ENCODE results near the gene ARHGAP6.

The ARHGAP6 gene

DNA sequence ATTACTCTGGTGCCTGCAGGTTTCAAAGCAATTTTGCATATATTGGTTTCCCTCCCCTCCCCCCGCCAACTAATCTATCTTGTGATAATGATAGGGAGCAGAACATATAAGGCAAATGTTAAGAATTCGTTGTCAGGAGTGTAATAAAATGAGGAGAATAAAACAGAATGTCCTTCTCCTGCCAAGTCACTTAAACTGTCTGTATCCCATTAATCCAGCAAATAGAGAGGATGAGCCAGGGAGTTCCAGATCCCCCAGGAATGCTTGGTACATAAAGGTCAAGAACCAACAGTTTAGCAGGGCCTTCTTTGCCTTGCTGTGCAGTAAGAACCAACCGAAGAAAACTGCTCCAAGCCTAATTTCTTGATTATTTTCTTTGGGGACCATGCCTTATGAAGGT lies 231.1 kb downstream of the ARHGAP6 start:
- Histone ChIP-seq H3K27ac (ENCODE audit: insufficient read depth, low read depth, low read length, poor library complexity, severe bottlenecking) (no peak overlapping the region), H3K36me3 (ENCODE audit: control insufficient read depth, insufficient read depth, low read length) (no peaks in the 10 kb centered on the region), H3K27me3 (ENCODE audit: control insufficient read depth, insufficient read depth, low read length, poor library complexity, severe bottlenecking) (no peaks in the 10 kb centered on the region), H3K4me1 (ENCODE audit: control insufficient read depth, insufficient read depth, low read length) (no peaks in the 10 kb centered on the region), H3K4me3 (ENCODE audit: insufficient read depth, low read depth, low read length) (no peak overlapping the region), H3K9me3 (ENCODE audit: control insufficient read depth, low read length) (no peaks in the 10 kb centered on the region)
- 90 to 97% methylated on average over 1 of the region's 3 CpGs for WGBS, 2 experiments

DNA sequence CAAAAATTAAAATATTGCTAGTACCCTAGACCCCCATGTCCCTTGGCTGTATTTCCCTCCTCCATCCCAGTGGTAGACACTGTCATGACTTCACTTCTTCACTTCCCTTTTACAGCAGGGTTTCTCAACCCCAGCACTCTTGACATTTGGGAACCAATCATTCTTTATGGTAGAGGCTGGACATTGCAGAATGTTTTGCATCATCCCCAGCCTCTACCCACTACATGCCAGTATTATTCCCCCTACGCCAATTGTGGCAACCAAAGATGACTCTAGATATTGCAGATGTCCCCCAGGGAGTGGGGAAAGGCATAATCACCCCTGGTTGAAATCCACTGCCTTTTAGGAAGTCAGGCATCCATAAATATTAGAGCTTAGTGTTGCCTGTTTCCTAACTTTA lies 233.9 kb downstream of the ARHGAP6 start:
- H3K36me3 ChIP-seq (ENCODE audit: control insufficient read depth, insufficient read depth, low read length) = no peaks in the 10 kb centered on the region
- peaks cover 20% of the 10 kb centered on the region for H3K27me3 ChIP-seq (ENCODE audit: control insufficient read depth, insufficient read depth, low read length, poor library complexity, severe bottlenecking)
- H3K4me3 ChIP-seq (ENCODE audit: insufficient read depth, low read depth, low read length) = no peak overlapping the region
- WGBS, 2 experiments = 100% methylated on average over 1 of the region's 1 CpG
- H3K27ac ChIP-seq (ENCODE audit: insufficient read depth, low read depth, low read length, poor library complexity, severe bottlenecking) = no peak overlapping the region
- no peaks in the 10 kb centered on the region for H3K9me3 ChIP-seq (ENCODE audit: control insufficient read depth, low read length)
- H3K4me1 ChIP-seq (ENCODE audit: control insufficient read depth, insufficient read depth, low read length) = no peaks in the 10 kb centered on the region

DNA sequence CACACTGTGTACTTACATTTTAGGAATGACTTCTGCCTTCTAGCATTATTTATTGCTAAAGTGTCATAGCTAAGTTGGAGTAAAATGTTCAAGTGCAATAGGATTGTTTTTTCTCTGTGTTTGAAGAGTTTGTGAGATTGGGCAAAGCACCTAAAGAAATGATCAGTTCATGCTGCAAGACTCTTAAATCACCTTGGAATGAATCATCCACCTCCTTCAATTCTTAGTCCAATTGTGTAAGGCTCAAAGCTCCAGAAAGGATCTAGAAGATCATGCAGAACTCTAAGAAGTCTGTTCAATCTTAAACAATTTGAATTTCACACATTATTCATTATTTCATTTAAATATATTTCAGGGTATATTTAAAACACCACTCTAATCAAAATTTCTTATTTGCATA lies 235.4 kb downstream of the ARHGAP6 start:
- no peaks in the 10 kb centered on the region for H3K9me3 ChIP-seq (ENCODE audit: control insufficient read depth, low read length)
- H3K27me3 ChIP-seq (ENCODE audit: control insufficient read depth, insufficient read depth, low read length, poor library complexity, severe bottlenecking) = peaks cover 29% of the 10 kb centered on the region
- H3K4me3 ChIP-seq (ENCODE audit: insufficient read depth, low read depth, low read length) = no peak overlapping the region
- H3K36me3 ChIP-seq (ENCODE audit: control insufficient read depth, insufficient read depth, low read length) = no peaks in the 10 kb centered on the region
- H3K4me1 ChIP-seq (ENCODE audit: control insufficient read depth, insufficient read depth, low read length) = no peaks in the 10 kb centered on the region
- no peak overlapping the region for H3K27ac ChIP-seq (ENCODE audit: insufficient read depth, low read depth, low read length, poor library complexity, severe bottlenecking)

DNA sequence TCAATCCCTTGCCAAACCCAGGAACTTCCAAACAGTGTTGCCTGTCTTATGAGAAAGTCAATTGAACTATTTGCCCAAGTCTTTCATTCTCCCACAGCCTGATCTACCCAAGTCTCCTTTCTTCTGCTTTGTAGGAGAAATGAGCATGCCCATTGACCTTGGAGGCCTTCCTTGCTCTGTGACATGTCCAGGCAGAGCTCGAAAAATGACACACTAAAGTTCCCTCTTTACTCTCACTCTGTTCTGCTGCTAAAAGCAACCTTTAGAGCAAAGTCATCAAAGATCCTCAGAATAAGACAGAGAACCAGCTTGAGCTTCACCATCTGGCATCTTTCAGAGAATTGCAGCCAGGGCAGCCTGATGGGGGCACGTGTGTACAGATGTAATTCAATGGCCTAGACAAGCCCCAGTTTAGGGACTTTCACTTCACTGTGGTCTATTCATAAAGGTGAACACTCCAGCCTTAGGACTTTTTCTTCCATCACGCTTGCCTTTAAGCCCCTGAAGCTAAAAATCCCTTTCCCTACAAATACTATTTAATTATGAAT lies 236.1 kb downstream of the ARHGAP6 start:
- Histone ChIP-seq H3K9me3 (ENCODE audit: control insufficient read depth, low read length) (no peaks in the 10 kb centered on the region), H3K4me1 (ENCODE audit: control insufficient read depth, insufficient read depth, low read length) (no peaks in the 10 kb centered on the region), H3K27ac (ENCODE audit: insufficient read depth, low read depth, low read length, poor library complexity, severe bottlenecking) (no peak overlapping the region), H3K36me3 (ENCODE audit: control insufficient read depth, insufficient read depth, low read length) (no peaks in the 10 kb centered on the region), H3K27me3 (ENCODE audit: control insufficient read depth, insufficient read depth, low read length, poor library complexity, severe bottlenecking) (peaks cover 29% of the 10 kb centered on the region), H3K4me3 (ENCODE audit: insufficient read depth, low read depth, low read length) (no peak overlapping the region)
- 68 to 95% methylated on average over 2 of the region's 3 CpGs for WGBS, 2 experiments

DNA sequence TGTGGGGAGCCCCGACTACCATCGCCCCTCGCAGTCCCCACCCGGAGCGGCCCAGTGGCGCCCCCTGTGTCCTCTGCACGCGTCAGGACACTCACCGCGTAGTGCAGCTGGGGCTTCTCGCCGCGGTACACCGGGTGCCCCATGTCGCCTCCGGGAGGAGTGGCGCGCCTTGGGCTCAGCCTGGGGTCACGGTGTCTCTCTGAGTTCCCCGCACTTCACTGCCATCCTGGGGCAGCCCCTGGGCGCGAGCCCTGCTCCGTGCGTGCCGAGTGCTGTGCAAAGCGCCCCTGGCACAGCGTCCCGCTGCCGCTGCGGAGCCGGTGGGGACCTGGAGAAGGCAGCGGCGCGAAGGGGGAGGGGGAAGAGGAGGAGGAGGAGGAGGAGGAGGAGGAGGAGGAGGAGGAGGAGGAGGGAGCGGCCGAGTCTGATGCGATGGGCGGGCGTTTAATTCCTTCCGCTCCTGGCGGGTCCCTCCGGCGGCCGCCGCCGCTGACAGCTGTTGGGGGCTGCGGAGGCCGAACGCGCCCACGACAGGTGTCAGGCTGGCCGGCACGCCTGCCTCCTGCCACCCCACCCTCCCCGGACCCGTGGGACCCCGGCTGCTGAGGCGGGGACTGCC lies 238.2 kb downstream of the ARHGAP6 start:
- Histone ChIP-seq H3K27ac (ENCODE audit: insufficient read depth, low read depth, low read length, poor library complexity, severe bottlenecking) (no peak overlapping the region), H3K9me3 (ENCODE audit: control insufficient read depth, low read length) (no peaks in the 10 kb centered on the region), H3K4me3 (ENCODE audit: insufficient read depth, low read depth, low read length) (peak overlapping the region; percentile 39), H3K27me3 (ENCODE audit: control insufficient read depth, insufficient read depth, low read length, poor library complexity, severe bottlenecking) (peaks cover 29% of the 10 kb centered on the region), H3K36me3 (ENCODE audit: control insufficient read depth, insufficient read depth, low read length) (no peaks in the 10 kb centered on the region), H3K4me1 (ENCODE audit: control insufficient read depth, insufficient read depth, low read length) (no peaks in the 10 kb centered on the region)
- WGBS, 2 experiments = 1% methylated on average over 47 to 48 of the region's 57 CpGs

DNA sequence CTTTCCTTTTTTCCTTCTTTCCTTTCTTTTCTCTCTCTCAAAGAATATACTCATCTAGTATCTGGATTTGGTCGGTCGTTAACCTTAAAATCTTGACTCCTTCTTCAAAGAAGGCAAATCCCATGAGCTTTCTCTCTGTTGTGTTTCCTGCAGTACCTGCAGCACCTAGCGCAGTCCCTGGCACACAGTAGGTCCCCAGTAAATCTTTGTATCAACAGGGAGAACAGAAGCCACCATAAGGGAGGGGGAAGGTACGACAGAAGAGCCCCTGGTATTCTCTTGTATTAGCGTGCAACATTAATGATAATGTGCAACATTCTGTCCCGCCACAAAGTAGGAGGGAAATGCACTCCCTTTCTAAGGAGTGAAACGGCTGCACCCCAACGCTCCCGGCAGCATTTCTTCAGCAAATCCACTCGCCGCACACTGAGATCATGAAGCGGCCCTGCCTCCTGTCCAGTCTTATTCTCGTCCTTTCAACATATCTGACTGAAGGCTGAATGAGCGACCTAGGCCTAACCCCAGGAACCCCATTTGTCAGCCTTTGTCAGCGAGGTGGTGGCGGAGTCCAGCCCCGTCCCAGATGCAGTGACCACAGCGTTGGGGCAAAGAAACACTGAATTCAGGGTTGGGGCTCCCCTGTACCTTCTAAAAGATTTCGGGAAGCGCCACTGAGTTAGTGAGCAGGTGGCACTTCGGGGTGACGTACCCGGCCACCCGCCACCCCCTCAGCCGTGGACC lies 238.8 kb downstream of the ARHGAP6 start:
- H3K4me3 ChIP-seq (ENCODE audit: insufficient read depth, low read depth, low read length) = peak overlapping the region; percentile 39
- no peak overlapping the region for H3K27ac ChIP-seq (ENCODE audit: insufficient read depth, low read depth, low read length, poor library complexity, severe bottlenecking)
- WGBS, 2 experiments = 43 to 53% methylated on average over 25 of the region's 25 CpGs
- no peaks in the 10 kb centered on the region for H3K36me3 ChIP-seq (ENCODE audit: control insufficient read depth, insufficient read depth, low read length)
- H3K9me3 ChIP-seq (ENCODE audit: control insufficient read depth, low read length) = no peaks in the 10 kb centered on the region
- H3K4me1 ChIP-seq (ENCODE audit: control insufficient read depth, insufficient read depth, low read length) = no peaks in the 10 kb centered on the region
- H3K27me3 ChIP-seq (ENCODE audit: control insufficient read depth, insufficient read depth, low read length, poor library complexity, severe bottlenecking) = peaks cover 29% of the 10 kb centered on the region

DNA sequence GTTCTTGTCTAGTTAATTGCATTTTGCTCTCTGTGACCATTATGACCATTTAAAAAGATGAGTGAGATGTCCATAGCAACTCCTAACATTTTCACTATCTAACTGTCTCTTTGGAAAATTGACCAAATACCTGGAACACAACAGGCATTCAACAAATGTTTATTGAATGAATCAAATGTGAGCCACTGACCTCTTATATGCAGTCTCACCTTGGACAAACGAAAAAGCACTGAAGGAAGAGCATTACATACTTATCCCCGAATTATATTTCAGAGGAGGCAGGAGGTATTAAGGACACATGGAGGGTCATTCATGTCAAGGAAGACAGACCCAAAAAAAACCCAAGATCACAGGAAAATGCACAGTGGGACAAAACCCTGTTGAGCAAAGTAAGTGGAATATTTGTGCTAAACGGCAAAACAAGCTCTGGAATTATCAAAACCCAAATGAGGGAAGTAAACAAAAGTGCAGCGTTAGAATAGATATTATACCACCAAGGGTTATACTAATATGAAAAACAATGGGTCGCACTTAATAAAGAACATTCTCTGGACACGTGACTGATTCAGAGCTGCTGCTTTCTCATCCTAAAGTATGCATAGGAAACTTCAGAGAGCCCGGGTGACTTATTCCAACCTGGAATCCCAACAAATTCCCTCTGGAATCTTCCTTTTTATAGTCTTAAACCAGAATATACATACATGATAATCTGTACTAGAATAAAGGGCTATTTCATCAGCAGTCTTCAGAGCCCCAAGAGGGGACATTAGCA lies 240.6 kb downstream of the ARHGAP6 start:
- WGBS, 2 experiments = 87 to 94% methylated on average over 5 to 7 of the region's 7 CpGs

DNA sequence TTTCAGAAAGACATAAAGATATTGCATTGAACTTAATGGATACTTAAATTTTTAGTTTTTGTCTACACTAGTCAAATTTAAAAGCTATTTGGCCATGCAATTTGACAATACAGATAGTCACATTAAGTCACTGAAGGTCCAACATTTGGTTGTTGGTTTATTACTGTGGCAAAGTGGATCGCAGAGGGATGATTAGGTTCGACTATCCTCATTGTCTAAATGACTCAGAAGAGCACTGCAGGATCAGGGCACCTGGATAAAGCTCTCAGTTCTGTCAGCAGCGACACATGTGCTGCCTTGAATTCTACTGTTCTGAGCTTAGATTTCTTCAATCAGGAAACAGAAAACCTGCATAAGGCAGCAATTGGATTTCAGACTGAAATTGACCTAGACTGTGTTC lies 241.8 kb downstream of the ARHGAP6 start:
- H3K9me3 ChIP-seq (ENCODE audit: control insufficient read depth, low read length) = no peaks in the 10 kb centered on the region
- H3K4me3 ChIP-seq (ENCODE audit: insufficient read depth, low read depth, low read length) = no peak overlapping the region
- H3K27ac ChIP-seq (ENCODE audit: insufficient read depth, low read depth, low read length, poor library complexity, severe bottlenecking) = no peak overlapping the region
- 87 to 95% methylated on average over 3 of the region's 3 CpGs for WGBS, 2 experiments
- no peaks in the 10 kb centered on the region for H3K36me3 ChIP-seq (ENCODE audit: control insufficient read depth, insufficient read depth, low read length)
- H3K4me1 ChIP-seq (ENCODE audit: control insufficient read depth, insufficient read depth, low read length) = no peaks in the 10 kb centered on the region
- H3K27me3 ChIP-seq (ENCODE audit: control insufficient read depth, insufficient read depth, low read length, poor library complexity, severe bottlenecking) = peaks cover 28% of the 10 kb centered on the region

More for the DNA sequence above, 240.6 kb downstream of the ARHGAP6 start:
- H3K27me3 ChIP-seq (ENCODE audit: control insufficient read depth, insufficient read depth, low read length, poor library complexity, severe bottlenecking) = peaks cover 29% of the 10 kb centered on the region
- no peaks in the 10 kb centered on the region for H3K4me1 ChIP-seq (ENCODE audit: control insufficient read depth, insufficient read depth, low read length)
- no peak overlapping the region for H3K27ac ChIP-seq (ENCODE audit: insufficient read depth, low read depth, low read length, poor library complexity, severe bottlenecking)
- H3K36me3 ChIP-seq (ENCODE audit: control insufficient read depth, insufficient read depth, low read length) = no peaks in the 10 kb centered on the region
- no peaks in the 10 kb centered on the region for H3K9me3 ChIP-seq (ENCODE audit: control insufficient read depth, low read length)
- H3K4me3 ChIP-seq (ENCODE audit: insufficient read depth, low read depth, low read length) = no peak overlapping the region

DNA sequence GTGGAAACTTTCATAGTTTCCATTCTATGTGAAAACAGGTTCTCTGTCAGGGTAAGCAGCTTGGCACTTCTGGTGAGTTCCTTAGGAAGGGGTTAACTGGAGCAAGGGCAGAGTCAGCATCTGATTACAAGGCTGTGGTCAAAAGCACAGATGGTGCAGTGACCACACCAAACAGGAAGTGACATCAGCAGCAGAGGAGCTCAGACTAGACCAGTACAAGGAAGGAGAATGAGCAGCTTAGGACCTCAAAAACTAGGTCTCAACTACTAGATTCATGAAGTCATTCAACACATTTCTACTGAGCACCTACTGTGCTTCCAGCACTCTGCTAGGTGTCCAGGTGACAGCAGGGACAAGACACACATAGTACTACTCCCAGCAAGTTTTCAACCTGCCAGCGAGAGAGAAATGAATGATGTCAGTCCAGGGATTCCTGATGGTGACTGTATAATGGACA lies 242.3 kb downstream of the ARHGAP6 start:
- Histone ChIP-seq H3K4me1 (ENCODE audit: control insufficient read depth, insufficient read depth, low read length) (no peaks in the 10 kb centered on the region), H3K4me3 (ENCODE audit: insufficient read depth, low read depth, low read length) (no peak overlapping the region), H3K9me3 (ENCODE audit: control insufficient read depth, low read length) (no peaks in the 10 kb centered on the region), H3K27ac (ENCODE audit: insufficient read depth, low read depth, low read length, poor library complexity, severe bottlenecking) (no peak overlapping the region), H3K36me3 (ENCODE audit: control insufficient read depth, insufficient read depth, low read length) (no peaks in the 10 kb centered on the region), H3K27me3 (ENCODE audit: control insufficient read depth, insufficient read depth, low read length, poor library complexity, severe bottlenecking) (peaks cover 22% of the 10 kb centered on the region)
- 82 to 93% methylated on average over 1 of the region's 1 CpG for WGBS, 2 experiments

DNA sequence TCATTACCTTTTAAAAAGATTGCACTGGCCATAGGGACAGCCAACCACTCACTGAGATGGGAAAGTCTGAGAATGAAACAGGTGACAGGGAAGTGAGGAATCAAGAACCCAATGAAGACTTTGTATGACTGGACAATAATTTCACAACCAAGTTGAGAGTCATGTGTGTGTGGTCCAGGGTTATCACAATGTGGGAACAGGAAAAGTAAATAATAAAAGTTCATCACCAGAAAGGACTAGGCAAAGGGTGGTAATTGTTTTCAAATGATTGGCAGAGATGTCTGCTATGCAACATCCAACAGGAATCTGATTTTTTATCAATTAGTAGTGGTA lies 243.2 kb downstream of the ARHGAP6 start:
- Histone ChIP-seq H3K4me1 (ENCODE audit: control insufficient read depth, insufficient read depth, low read length) (no peaks in the 10 kb centered on the region), H3K27me3 (ENCODE audit: control insufficient read depth, insufficient read depth, low read length, poor library complexity, severe bottlenecking) (peaks cover 16% of the 10 kb centered on the region), H3K9me3 (ENCODE audit: control insufficient read depth, low read length) (no peaks in the 10 kb centered on the region), H3K4me3 (ENCODE audit: insufficient read depth, low read depth, low read length) (no peak overlapping the region), H3K27ac (ENCODE audit: insufficient read depth, low read depth, low read length, poor library complexity, severe bottlenecking) (no peak overlapping the region), H3K36me3 (ENCODE audit: control insufficient read depth, insufficient read depth, low read length) (no peaks in the 10 kb centered on the region)
